NT2/D1 (cell line): Measurements from ENCODE around the gene MAML3.

Experiments
- DNase-seq: peaks from one replicate; pipeline ENCODE4 v3.0.0-alpha.2; 2011; ENCODE audit warnings: low read depth, low spot score
- H3K27me3 ChIP-seq: 2 replicates; pipeline ENCODE4 v1.6.0; 2011; ENCODE audit warnings: mild to moderate bottlenecking; ENCODE audit not compliant: insufficient read length, insufficient read depth
- H3K36me3 ChIP-seq: 2 replicates; pipeline ENCODE4 v1.6.1; 2011; ENCODE audit warnings: mild to moderate bottlenecking, low read length, mixed read lengths; ENCODE audit not compliant: insufficient read depth, insufficient read length
- H3K4me1 ChIP-seq: 2 replicates; pipeline ENCODE4 v1.5.1; 2011; ENCODE audit not compliant: insufficient read depth, insufficient read length
- H3K4me3 ChIP-seq: 2 replicates; pipeline ENCODE4 v1.5.1; 2011; ENCODE audit warnings: low read depth; ENCODE audit not compliant: insufficient read length
- H3K9ac ChIP-seq: 2 replicates; pipeline ENCODE4 v1.6.0; 2011; ENCODE audit warnings: low read depth; ENCODE audit not compliant: insufficient read length
- H3K9me3 ChIP-seq: 2 replicates; pipeline ENCODE4 v1.5.1; 2011; ENCODE audit warnings: mild to moderate bottlenecking, low read length; ENCODE audit not compliant: insufficient read depth
- SUZ12 ChIP-seq: IDR thresholded peaks from 2 replicates; pipeline ENCODE4 v1.6.1; 2011; ENCODE audit not compliant: insufficient read length, insufficient read depth; ENCODE audit errors: extremely low read depth
- YY1 ChIP-seq: IDR thresholded peaks from 2 replicates; pipeline ENCODE4 v1.6.1; 2011; ENCODE audit not compliant: insufficient read length, insufficient read depth
- ZNF274 ChIP-seq: IDR thresholded peaks from 2 replicates; pipeline ENCODE4 v1.6.1; 2011; ENCODE audit warnings: mild to moderate bottlenecking, low read depth, low read length

The MAML3 gene

DNA sequence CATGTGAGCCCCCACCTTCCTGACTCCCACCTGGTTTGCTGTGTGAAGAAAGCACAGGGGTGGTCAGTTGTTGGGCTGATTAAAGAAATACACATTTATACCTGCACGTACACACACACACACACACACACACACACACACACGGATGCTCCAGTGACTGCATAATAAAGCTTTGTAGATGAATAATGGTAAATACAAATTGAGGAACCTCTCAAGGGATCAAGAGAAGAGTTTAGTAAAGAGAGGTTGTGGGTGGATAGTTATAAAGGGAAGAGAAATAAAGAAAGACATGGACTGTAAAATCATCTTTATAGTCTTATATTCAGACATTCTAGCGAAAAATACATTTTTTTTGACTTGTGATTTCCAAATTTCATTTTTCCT is 344.2 kb downstream of the MAML3 start:
- no peaks in the 10 kb centered on the region for H3K27me3 ChIP-seq
- no peak overlapping the region for H3K4me3 ChIP-seq
- no peaks in the 10 kb centered on the region for H3K4me1 ChIP-seq
- TF ChIP-seq ZNF274, result no peak
- no peak overlapping the region for H3K9ac ChIP-seq
- H3K36me3 ChIP-seq, result no peaks in the 10 kb centered on the region
- DNase-seq, result no peak
- peaks cover 14% of the 10 kb centered on the region for H3K9me3 ChIP-seq

- no peak for TF ChIP-seq SUZ12
- no peak for TF ChIP-seq YY1
- TF ChIP-seq ZNF274, result no peak
- Histone ChIP-seq H3K9ac (no peak overlapping the region), H3K27me3 (no peaks in the 10 kb centered on the region), H3K4me1 (no peaks in the 10 kb centered on the region), H3K9me3 (peaks cover 14% of the 10 kb centered on the region), H3K36me3 (no peaks in the 10 kb centered on the region), H3K4me3 (no peak overlapping the region)
- DNase-seq, result no peak
Observed at GRCh38 chr4:139808808-139809756, 344.9 kb downstream of the MAML3 start.

DNA sequence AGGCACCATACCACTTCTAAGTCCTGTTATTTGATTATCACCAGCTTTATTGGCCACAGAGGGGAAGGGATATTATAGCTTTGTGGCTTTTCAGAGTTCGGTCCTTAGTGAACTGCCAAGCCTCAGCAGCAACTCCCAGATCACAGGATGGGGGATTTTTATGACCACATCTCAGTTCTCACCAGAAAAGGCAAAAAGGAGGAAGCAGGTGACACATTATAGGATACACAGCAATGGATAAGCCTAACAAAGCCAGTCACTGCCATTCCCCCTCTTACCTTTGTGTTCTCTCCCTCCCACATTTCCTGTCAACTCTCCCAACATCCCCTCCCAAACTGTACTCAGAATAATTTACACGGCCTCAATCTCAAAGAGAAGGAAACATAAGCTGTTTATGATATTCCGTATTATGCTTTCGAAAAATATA is 345.6 kb downstream of the MAML3 start:
- TF ChIP-seq SUZ12 (no peak), YY1 (no peak), ZNF274 (no peak)
- Histone ChIP-seq H3K36me3 (no peaks in the 10 kb centered on the region), H3K9ac (no peak overlapping the region), H3K9me3 (peaks cover 14% of the 10 kb centered on the region), H3K27me3 (no peaks in the 10 kb centered on the region), H3K4me3 (no peak overlapping the region), H3K4me1 (no peaks in the 10 kb centered on the region)
- no peak for DNase-seq

- no peak overlapping the region for H3K9ac ChIP-seq
- no peaks in the 10 kb centered on the region for H3K27me3 ChIP-seq
- H3K4me3 ChIP-seq, result no peak overlapping the region
- TF ChIP-seq SUZ12, result no peak
- no peak for DNase-seq
- no peaks in the 10 kb centered on the region for H3K4me1 ChIP-seq
- peaks cover 14% of the 10 kb centered on the region for H3K9me3 ChIP-seq
- H3K36me3 ChIP-seq, result no peaks in the 10 kb centered on the region
Observed at GRCh38 chr4:139807483-139807882, 346.5 kb downstream of the MAML3 start.

DNA sequence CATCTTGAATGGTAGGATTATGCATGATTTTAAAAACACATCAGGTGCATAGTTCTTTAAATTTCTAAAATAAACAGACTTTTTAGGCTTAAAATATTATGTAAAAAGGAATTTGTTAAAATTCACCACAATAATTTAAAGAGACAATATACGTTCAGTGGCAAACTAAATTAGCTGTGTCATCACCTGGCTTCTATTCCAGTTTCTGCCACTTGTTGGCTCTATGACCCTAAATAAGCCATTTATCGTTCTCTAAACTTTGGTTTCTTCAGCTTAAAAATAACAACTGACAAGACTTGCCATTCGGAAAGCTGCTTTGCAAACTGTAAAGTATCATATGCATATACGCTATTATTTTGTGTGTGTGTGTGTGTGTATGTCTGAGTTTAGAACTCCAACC is 347.1 kb downstream of the MAML3 start:
- no peaks in the 10 kb centered on the region for H3K36me3 ChIP-seq
- H3K4me3 ChIP-seq, result no peak overlapping the region
- H3K4me1 ChIP-seq, result no peaks in the 10 kb centered on the region
- no peak overlapping the region for H3K9ac ChIP-seq
- no peak for TF ChIP-seq YY1
- no peak for TF ChIP-seq SUZ12
- TF ChIP-seq ZNF274, result no peak
- no peaks in the 10 kb centered on the region for H3K27me3 ChIP-seq
- no peak for DNase-seq
- H3K9me3 ChIP-seq, result peaks cover 14% of the 10 kb centered on the region

DNA sequence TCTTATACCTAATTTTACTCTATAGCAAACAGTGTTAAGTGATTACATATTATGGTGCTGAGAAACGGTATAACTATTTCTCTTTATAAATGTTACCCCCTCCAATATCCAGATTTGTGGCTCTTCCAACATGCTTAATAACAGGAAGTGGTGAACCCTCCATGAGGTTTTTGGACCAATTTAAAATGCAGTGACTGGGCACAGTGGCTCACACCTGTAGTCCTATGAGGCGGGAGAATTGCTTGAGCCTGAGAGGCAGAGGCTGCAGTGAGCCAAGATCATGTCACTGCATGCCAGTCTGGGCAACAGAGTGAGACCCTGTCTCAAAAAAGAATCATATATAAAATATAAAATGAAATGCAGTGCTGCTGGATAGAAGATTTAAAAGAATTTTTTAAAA is 351.1 kb downstream of the MAML3 start:
- H3K9ac ChIP-seq, result no peak overlapping the region
- H3K27me3 ChIP-seq, result no peaks in the 10 kb centered on the region
- no peaks in the 10 kb centered on the region for H3K9me3 ChIP-seq
- H3K36me3 ChIP-seq, result no peaks in the 10 kb centered on the region
- no peak for TF ChIP-seq SUZ12
- no peak for TF ChIP-seq YY1
- no peak for TF ChIP-seq ZNF274
- H3K4me1 ChIP-seq, result no peaks in the 10 kb centered on the region
- H3K4me3 ChIP-seq, result no peak overlapping the region
- DNase-seq, result no peak

DNA sequence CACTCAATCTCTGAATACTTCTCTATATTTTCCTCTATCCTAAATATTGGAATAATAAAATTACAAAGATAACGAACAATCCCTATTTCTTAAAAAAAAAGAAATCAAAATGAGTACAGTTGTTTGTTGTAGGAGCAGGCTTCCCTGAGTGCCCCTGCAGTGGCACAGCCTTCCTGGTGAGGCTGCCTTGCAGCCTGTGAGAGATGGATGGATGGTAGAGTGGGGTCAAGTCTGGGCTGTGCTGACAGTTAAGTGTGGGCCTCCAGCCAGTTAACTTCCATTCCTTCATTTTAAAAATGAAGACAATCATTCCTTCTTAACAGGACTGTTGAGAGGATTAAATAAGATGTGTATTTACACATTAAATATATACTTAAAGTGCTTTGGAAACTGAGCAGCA is 351.5 kb downstream of the MAML3 start:
- TF ChIP-seq ZNF274 (no peak), YY1 (no peak), SUZ12 (no peak)
- DNase-seq, result no peak
- Histone ChIP-seq H3K27me3 (no peaks in the 10 kb centered on the region), H3K4me1 (no peaks in the 10 kb centered on the region), H3K4me3 (no peak overlapping the region), H3K9ac (no peak overlapping the region), H3K9me3 (no peaks in the 10 kb centered on the region), H3K36me3 (no peaks in the 10 kb centered on the region)
